ENCODE measurements around the gene H1-8. TPM values are rescaled to one million over a fixed set of nuclear protein-coding genes. Genes with fewer than 3 reads are reported as not detected.

Gene H1-8
- total RNA-seq, 1 experiment from 2014 or later = not detected

DNA sequence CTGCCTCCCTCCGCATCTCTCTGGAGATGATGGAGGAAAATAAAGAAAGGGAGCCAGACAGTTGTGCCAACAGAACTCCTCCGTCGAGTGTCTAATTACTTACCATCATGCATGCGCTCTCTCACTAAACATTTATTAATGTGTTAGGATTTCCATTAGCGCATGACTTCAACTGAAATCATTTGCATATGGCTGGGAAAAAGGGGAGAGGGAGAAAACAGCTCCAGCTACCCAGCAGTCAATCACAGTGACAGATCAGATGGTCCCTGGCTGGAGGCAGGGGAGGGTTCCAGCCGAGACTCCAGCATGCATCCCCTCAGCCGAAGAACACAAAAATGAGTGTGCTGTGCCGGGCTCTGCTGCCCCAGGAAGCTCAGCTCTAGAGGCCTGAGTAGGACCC lies 21.4 kb upstream of the H1-8 start:
- Histone ChIP-seq H3K4me2 (no peak overlapping the region), H3K79me2 (ENCODE audit: low read depth) (no peaks in the 10 kb centered on the region), H4K20me1 (ENCODE audit: insufficient read depth) (no peaks in the 10 kb centered on the region), H3K4me1 (replicated peaks; ENCODE audit: insufficient read depth) (no peaks in the 10 kb centered on the region), H3F3A (ENCODE audit: insufficient read depth, low read depth) (no peaks in the 10 kb centered on the region), H3K36me3 (ENCODE audit: low read depth) (no peaks in the 10 kb centered on the region), H3K9me2 (ENCODE audit: insufficient read depth) (no peaks in the 10 kb centered on the region), H2AFZ (no peak overlapping the region), H3K27me3 (ENCODE audit: insufficient read depth, low read depth) (no peaks in the 10 kb centered on the region), H3K27ac (no peak overlapping the region), H3K4me3 (no peak overlapping the region), H3K9me3 (ENCODE audit: insufficient read depth, low read depth) (no peaks in the 10 kb centered on the region)
- intact Hi-C loops (cut with micrococcal nuclease; ENCODE audit: unreplicated experiment) = no loop called here
- BruUV-seq (replicated peaks) = no TSS peak
- ChIA-PET CTCF (interaction anchor here (0.5 kb wide), 1 partner anchor 482 kb away, joined by 3 read pairs; no protein-coding TSS in a partner anchor), POLR2A (ENCODE audit: unreplicated experiment) (no interaction called here)
- TF ChIP-seq, protein P1, sequence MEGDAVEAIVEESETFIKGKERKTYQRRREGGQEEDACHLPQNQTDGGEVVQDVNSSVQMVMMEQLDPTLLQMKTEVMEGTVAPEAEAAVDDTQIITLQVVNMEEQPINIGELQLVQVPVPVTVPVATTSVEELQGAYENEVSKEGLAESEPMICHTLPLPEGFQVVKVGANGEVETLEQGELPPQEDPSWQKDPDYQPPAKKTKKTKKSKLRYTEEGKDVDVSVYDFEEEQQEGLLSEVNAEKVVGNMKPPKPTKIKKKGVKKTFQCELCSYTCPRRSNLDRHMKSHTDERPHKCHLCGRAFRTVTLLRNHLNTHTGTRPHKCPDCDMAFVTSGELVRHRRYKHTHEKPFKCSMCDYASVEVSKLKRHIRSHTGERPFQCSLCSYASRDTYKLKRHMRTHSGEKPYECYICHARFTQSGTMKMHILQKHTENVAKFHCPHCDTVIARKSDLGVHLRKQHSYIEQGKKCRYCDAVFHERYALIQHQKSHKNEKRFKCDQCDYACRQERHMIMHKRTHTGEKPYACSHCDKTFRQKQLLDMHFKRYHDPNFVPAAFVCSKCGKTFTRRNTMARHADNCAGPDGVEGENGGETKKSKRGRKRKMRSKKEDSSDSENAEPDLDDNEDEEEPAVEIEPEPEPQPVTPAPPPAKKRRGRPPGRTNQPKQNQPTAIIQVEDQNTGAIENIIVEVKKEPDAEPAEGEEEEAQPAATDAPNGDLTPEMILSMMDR (conservative IDR thresholded peaks at IDR 0.05) = no peak
- no peak for TF ChIP-seq EZH2 (IDR thresholded peaks at IDR 0.05; ENCODE audit: low read depth)
- DNase-seq = no peak

DNA sequence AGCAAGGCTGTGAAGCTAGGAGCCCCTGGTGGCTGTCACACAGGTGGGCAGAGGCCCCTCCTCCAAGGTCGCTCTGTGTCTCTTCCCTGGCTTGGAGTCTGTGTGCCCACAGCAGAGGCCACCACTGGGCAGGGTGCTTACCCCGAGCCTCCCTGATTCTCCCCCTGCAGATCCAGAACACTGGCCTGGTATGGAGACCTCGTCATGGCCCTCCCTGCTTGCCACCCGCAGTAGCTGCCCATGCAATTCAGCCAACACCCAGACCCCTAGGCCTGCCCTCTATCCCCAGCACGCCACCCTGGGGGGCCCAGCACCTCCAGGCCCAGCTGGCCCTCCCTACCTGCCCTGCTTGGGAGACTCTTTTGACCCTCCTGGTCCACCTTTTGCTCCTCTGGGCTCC lies 20.0 kb upstream of the H1-8 start:
- Histone ChIP-seq H3K36me3 (ENCODE audit: low read depth) (no peaks in the 10 kb centered on the region), H3K9me3 (ENCODE audit: insufficient read depth, low read depth) (no peaks in the 10 kb centered on the region), H3K9me2 (ENCODE audit: insufficient read depth) (no peaks in the 10 kb centered on the region), H3K4me1 (replicated peaks; ENCODE audit: insufficient read depth) (no peaks in the 10 kb centered on the region), H3K4me3 (no peak overlapping the region), H3F3A (ENCODE audit: insufficient read depth, low read depth) (no peaks in the 10 kb centered on the region), H2AFZ (no peak overlapping the region), H4K20me1 (ENCODE audit: insufficient read depth) (no peaks in the 10 kb centered on the region), H3K27me3 (ENCODE audit: insufficient read depth, low read depth) (no peaks in the 10 kb centered on the region), H3K4me2 (no peak overlapping the region), H3K27ac (no peak overlapping the region), H3K79me2 (ENCODE audit: low read depth) (no peaks in the 10 kb centered on the region)
- intact Hi-C loops (cut with micrococcal nuclease; ENCODE audit: unreplicated experiment) = no loop called here
- ChIA-PET CTCF (no interaction called here), POLR2A (ENCODE audit: unreplicated experiment) (no interaction called here)
- BruUV-seq (replicated peaks) = no TSS peak
- no peak for DNase-seq
- TF ChIP-seq, protein P1 (conservative IDR thresholded peaks at IDR 0.05) = no peak
- no peak for TF ChIP-seq EZH2 (IDR thresholded peaks at IDR 0.05; ENCODE audit: low read depth)

DNA sequence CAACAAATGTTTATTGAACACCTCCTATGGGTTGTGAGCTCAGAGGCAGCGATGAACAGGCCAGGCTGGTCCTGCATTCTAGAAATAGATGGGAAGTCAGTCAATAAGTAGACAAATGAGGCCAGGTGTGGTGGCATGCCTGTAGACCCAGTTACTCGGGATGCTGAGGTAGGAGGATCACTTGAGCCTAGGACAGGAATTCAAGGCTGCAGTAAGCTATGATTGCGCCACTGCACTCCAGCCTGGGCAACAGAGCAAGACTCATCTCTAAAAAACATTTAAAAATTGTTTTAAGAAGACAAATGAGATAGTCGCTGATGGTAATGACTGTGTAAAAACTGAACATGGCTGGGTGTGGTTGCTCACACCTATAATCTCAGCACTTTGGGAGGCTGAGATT lies 18.9 kb upstream of the H1-8 start:
- intact Hi-C loops (cut with micrococcal nuclease; ENCODE audit: unreplicated experiment) = no loop called here
- BruUV-seq (replicated peaks) = no TSS peak
- H3K4me3 ChIP-seq = no peak overlapping the region
- H3F3A ChIP-seq (ENCODE audit: insufficient read depth, low read depth) = no peaks in the 10 kb centered on the region
- no peaks in the 10 kb centered on the region for H3K9me3 ChIP-seq (ENCODE audit: insufficient read depth, low read depth)
- POLR2A ChIA-PET (ENCODE audit: unreplicated experiment) = interaction anchor here (0.5 kb wide), 1 partner anchor 11 kb away, joined by 3 read pairs; no protein-coding TSS in a partner anchor
- H3K27ac ChIP-seq = no peak overlapping the region
- TF ChIP-seq EZH2 (IDR thresholded peaks at IDR 0.05; ENCODE audit: low read depth) = no peak
- TF ChIP-seq, protein P1 (conservative IDR thresholded peaks at IDR 0.05) = no peak
- no peak overlapping the region for H2AFZ ChIP-seq
- CTCF ChIA-PET = no interaction called here
- H3K4me1 ChIP-seq (replicated peaks; ENCODE audit: insufficient read depth) = no peaks in the 10 kb centered on the region
- H3K36me3 ChIP-seq (ENCODE audit: low read depth) = no peaks in the 10 kb centered on the region
- no peaks in the 10 kb centered on the region for H3K79me2 ChIP-seq (ENCODE audit: low read depth)
- DNase-seq = no peak
- H3K27me3 ChIP-seq (ENCODE audit: insufficient read depth, low read depth) = no peaks in the 10 kb centered on the region
- H3K9me2 ChIP-seq (ENCODE audit: insufficient read depth) = no peaks in the 10 kb centered on the region
- no peak overlapping the region for H3K4me2 ChIP-seq
- no peaks in the 10 kb centered on the region for H4K20me1 ChIP-seq (ENCODE audit: insufficient read depth)
